Stimulated activated CD4-positive, alpha-beta T cell treated with anti-CD3 and anti-CD28 coated beads, Interleukin-4, amount 100 ng/mL, for 4 hours (primary cell): ENCODE results near the gene LCK.
A peak's percentile ranks its signal among the peaks of the same experiment; 100 is the strongest.

Experiments used
- DNase-seq, 2 experiments: peaks; one replicate each; pipeline ENCODE4 v3.0.0-alpha.2; 2020

LCK gene

DNA sequence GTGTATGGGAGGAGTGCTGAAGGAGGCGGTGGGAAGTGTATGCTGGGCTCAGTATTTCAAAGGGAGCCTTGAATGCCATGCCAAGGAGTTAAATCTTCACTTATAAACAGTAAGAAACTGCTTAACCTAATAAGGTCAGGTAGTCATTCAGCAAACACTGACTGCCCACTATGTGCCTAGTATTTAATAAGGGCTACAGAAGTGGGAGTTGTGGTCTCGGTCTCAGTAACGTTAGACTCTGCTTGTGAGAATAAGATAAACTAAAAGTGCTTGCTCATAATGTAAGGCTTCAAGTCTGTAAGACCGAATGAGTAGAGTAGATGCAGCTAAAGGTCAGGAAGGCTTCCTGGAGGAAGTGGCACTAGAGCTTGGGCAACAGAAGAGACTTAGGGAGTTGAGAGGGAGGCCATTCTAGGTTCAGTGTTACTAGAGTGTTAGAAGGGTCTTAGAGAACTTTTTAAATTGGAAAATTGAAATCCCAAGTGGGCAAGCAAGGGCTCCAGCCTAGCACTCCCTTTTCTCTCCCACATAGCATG is 78.9 kb downstream of the LCK start:
- DNase-seq = no peak

DNA sequence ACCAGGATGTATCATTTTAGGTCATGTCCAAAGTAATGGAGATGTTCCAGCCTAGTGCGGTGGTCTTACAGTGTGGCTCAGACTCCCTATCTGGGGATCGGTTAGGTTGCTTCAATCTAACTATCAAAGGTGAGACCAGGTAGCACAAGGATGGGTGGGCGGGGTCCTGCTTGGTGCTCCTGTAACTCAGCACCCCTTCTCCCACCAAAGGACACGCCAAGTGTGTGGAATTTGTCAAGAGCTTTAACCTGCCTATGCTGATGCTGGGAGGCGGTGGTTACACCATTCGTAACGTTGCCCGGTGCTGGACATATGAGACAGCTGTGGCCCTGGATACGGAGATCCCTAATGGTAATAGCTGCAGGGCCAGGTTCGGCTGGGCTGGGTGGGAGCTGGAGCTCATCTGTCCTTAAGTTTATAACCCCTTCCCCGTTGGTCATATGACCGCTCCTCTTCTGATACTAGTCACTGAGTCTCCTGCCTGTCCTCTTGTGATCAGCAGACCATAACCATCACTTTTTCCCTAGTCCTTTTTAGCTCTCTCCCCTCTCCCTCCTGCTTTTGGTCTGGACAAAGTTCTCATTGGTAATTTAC is 79.6 kb downstream of the LCK start:
- no peak for DNase-seq

DNA sequence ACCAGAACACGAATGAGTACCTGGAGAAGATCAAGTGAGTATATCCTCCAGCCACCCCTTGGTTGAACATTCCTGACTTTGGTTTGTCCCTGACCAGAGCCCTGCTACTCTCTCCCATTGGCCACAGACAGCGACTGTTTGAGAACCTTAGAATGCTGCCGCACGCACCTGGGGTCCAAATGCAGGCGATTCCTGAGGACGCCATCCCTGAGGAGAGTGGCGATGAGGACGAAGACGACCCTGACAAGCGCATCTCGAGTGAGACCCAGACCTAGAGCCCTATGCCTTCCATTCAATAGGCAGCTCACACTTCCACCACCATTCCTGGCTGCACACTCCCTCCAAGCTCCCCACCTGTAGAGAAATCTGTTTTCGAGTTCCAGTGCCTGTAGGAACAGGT is 80.5 kb downstream of the LCK start:
- no peak for DNase-seq

DNA sequence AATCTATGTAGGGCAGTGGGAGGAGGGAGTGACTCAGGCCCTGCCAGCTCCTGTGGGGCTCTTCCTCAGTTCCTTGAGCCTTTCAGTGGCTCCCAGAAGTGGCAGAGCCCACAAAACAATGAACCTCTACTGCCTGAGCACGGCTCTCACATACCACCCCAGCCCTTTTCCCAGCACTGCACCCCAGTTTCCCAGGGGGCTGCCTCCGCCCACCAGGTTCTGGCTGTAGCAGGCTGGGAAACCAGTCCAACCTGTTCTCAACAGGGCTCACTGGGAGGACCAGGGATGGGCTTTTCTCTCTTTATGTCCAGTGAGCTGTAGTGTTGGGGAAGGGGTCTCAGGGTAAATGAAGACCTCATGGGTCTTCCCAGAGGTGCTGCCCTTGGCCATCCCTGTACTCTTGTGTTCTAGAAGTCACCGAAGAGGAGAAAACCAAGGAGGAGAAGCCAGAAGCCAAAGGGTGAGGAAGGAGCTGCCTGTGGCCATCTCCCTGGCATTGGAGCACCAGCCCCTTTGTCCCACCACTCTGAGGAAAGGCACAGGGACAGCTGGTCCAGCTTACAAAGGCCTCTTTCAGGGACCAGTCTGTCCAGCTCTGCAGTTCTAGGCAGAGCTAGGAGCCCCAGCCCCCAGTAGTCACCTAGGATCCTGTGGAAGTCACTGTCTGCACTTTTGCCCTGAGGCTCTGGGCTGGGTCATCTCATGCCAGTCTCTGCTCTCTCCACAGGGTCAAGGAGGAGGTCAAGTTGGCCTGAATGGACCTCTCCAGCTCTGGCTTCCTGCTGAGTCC is 81.4 kb downstream of the LCK start:
- DNase-seq = no peak

DNA sequence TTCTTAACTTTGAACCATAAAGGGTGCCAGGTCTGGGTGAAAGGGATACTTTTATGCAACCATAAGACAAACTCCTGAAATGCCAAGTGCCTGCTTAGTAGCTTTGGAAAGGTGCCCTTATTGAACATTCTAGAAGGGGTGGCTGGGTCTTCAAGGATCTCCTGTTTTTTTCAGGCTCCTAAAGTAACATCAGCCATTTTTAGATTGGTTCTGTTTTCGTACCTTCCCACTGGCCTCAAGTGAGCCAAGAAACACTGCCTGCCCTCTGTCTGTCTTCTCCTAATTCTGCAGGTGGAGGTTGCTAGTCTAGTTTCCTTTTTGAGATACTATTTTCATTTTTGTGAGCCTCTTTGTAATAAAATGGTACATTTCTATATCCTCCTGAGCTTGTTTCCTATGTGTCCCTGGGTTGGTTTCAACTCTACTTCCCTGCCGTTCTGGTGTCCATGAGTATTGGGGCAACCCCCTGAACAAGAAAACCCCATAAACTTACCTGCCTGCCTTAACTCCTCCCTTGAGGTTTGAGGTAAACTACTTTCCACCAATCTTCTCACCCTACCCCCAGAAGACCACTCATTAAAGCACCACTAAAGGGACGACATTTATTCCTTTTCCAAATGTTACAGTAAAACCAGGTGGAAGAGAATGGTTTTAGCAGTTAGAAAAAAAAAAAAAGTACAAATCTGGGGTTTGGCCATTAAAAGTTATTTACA is 82.3 kb downstream of the LCK start:
- no peak for DNase-seq

DNA sequence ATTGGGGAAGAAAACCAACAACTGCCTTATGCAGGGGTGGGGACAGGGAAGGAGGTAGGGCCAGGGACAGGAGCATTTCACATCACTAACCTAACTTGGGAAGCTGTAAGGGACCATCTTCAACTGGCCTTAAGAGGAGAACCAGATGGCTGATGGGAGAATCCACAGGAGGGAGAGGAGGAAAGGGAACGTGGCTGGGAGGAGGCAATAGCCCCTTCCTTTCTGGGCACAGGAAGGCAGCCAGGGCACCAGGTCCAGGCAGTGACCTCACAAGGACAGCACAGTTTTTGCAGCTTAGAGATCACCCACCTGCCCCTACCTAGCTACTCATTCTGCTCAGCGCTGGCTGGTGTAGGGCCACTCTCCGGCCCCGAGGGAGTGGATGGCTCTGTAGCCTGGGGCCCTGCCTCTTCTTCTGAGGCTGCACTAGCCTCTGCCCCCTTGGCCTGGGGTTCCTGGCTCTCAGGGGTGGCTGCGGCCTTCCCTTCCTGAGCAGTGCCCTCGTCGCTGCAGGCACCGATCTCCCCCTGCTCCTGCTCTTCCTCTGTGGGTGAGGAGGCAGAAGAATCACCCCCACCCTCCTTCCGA is 83.3 kb downstream of the LCK start:
- DNase-seq = no peak

DNA sequence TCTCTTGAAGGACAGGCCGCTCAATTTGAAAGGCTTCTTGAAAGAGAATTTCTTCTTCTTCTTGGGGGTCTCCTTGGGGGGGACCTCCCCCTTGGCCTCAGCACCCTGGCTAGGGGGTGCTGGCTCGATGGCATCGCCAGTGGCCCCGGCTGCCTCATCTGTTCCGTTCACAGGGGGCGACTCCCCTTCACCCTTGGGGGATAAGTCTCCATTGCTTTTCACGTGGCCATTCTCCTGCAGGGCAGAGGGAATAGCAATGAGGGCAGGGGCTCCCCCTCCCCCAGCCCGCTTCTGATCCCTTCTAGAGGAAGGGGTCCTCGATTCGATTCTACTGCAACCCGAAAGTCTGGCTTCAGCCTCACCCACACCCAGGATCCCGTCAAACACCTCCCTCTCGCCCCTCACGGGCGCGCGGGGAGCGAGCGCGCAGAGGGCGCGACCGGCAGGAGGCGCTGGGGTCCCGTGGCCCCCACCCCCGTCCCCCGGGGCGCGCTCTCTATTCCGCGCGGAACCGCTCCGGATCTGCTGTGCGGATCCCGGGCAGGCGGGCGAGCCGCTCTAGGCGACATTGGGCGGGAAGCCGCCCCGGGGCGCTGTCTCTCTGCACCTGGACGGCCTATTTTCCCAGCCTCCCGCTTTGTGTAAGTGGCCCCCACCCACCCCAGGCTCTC is 83.9 kb downstream of the LCK start:
- DNase-seq = peak; percentile 64 to 65

DNA sequence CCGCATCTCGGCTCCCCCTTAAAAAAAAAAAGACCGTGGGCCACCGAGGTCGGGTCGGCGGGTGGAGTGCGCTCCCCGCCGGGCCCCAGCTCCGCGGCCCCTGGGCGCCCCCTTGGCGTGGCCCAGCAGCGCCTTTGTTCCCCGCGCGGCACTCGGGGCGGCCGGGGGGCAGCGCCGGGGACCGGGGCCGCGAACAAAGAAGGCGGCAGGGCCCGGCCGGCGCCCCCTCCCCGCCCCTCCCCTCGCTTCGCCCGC is 84.4 kb downstream of the LCK start:
- DNase-seq = no peak
